GM12878 (cell line): ENCODE measurements around the gene BIN1. TPM values are rescaled to one million over a fixed set of nuclear protein-coding genes. Genes with fewer than 3 reads are reported as not detected.

ENCODE experiments used
- CBFB ChIP-seq: IDR thresholded peaks from 2 replicates; pipeline ENCODE4 v1.6.1; 2016; ENCODE audit warnings: antibody characterized with exemption, low read depth
- CHD4 ChIP-seq: fragments of 200-600 bp; sonication (generic); IDR thresholded peaks from 2 replicates; pipeline ENCODE4 v1.6.1; 2016; ENCODE audit warnings: mild to moderate bottlenecking
- CREM ChIP-seq: IDR thresholded peaks from 2 replicates; pipeline ENCODE4 v1.6.1; 2014; ENCODE audit warnings: antibody characterized with exemption, low read depth
- E4F1 ChIP-seq: fragments of 450-650 bp; IDR thresholded peaks from 2 replicates; pipeline ENCODE4 v1.6.1; 2018; ENCODE audit warnings: borderline replicate concordance, mild to moderate bottlenecking; ENCODE audit not compliant: partially characterized antibody
- EGR1 ChIP-seq, 2 experiments: IDR thresholded peaks; 1 replicate in 1 of 2; 2 replicates in 1 of 2; pipeline ENCODE4 v1.6.1; 2011 to 2012; ENCODE audit warnings: low read depth in 2 of 2, low read length in 2 of 2, borderline replicate concordance in 1 of 2, mild to moderate bottlenecking in 1 of 2, moderate library complexity in 1 of 2
- FOXK2 ChIP-seq: fragments of 450-650 bp; IDR thresholded peaks from 2 replicates; pipeline ENCODE4 v1.6.1; 2017; ENCODE audit warnings: mild to moderate bottlenecking, moderate library complexity
- HCFC1 ChIP-seq: fragments of 150-350 bp; IDR thresholded peaks from 2 replicates; pipeline ENCODE4 v1.6.1; 2014; ENCODE audit warnings: low read length
- MTA2 ChIP-seq: fragments of 450-650 bp; IDR thresholded peaks from 2 replicates; pipeline ENCODE4 v1.6.1; 2016; ENCODE audit warnings: low read depth, mild to moderate bottlenecking, moderate library complexity
- NFIC ChIP-seq: IDR thresholded peaks from 2 replicates; pipeline ENCODE4 v1.6.1; 2012; ENCODE audit warnings: low read depth, mild to moderate bottlenecking, inconsistent platforms, low read length, moderate library complexity
- NKRF ChIP-seq: fragments of 450-650 bp; conservative IDR thresholded peaks from 2 replicates; pipeline ENCODE4 v1.6.1; 2017; ENCODE audit warnings: mild to moderate bottlenecking, moderate library complexity
- RAD21 ChIP-seq: IDR thresholded peaks from 2 replicates; pipeline ENCODE4 v1.6.1; 2011; ENCODE audit warnings: mild to moderate bottlenecking, low read depth, low read length, moderate library complexity; ENCODE audit not compliant: insufficient read depth
- SMAD1 ChIP-seq: fragments of 450-650 bp; IDR thresholded peaks from 2 replicates; pipeline ENCODE4 v1.6.1; 2018; ENCODE audit warnings: mild to moderate bottlenecking, low read depth; ENCODE audit not compliant: partially characterized antibody
- SMC3 ChIP-seq: IDR thresholded peaks from 2 replicates; pipeline ENCODE4 v1.6.1; 2011; ENCODE audit warnings: low read length, improper control_type of control experiment, borderline replicate concordance
- ZBTB33 ChIP-seq: fragments of 450-650 bp; IDR thresholded peaks from 2 replicates; pipeline ENCODE4 v1.6.1; 2017; ENCODE audit warnings: mild to moderate bottlenecking
- polyA plus RNA-seq, 11 experiments: library from polyadenylated mRNA; depleted of rRNA in 4 of 11; unstranded in 6 of 11; stranded (reverse) in 5 of 11; fragments of >200 nt; fragmentation: Nextera tagmentation in 4 of 11; fragmentation: Illumina TruSeq in 1 of 11; extraction: Ambion mirVana in 4 of 11; extraction: Trizol in 1 of 11; gene quantifications; 1 replicate in 1 of 11; 2 replicates in 10 of 11; pipeline versions ENCODE4 v1.2.1 to v1.2.3, GENCODE V29; 2011 to 2016; ENCODE audit warnings: inconsistent platforms in 2 of 11, missing spikeins in 2 of 11, low read depth in 1 of 11
- total RNA-seq, 4 experiments: library from RNA; depleted of rRNA in 3 of 4; stranded (reverse); fragments of >200 nt in 3 of 4; fragmentation: Illumina TruSeq in 1 of 4; extraction: Trizol in 1 of 4; gene quantifications; 2 replicates each; pipeline versions ENCODE4 v1.2.1 to v1.2.3, GENCODE V29; 2013 to 2021

Gene BIN1
- total and polyA plus RNA-seq, 10 of the 15 experiments (the other 5 are each of a cell fraction or from before 2014, with no cell fraction given) = 0.32 to 21.3 (median 11.2) TPM

- no peak for TF ChIP-seq E4F1
- TF ChIP-seq HCFC1 = no peak
- TF ChIP-seq EGR1 (IDR thresholded peaks at IDR 0.05; ENCODE audit: borderline replicate concordance in 1 of 2, low read depth in 2 of 2, low read length in 2 of 2) = no peak
- no peak for TF ChIP-seq NFIC
- no peak for TF ChIP-seq ZBTB33
- no peak for TF ChIP-seq CREM
- no peak for TF ChIP-seq SMC3
- no peak for TF ChIP-seq SMAD1
- TF ChIP-seq FOXK2 = no peak
- TF ChIP-seq RAD21 = no peak
- no peak for TF ChIP-seq CBFB
- no peak for TF ChIP-seq MTA2
- TF ChIP-seq NKRF = no peak
- TF ChIP-seq CHD4 = no peak
- TF ChIP-seq, all 136 proteins: peak for 0
Measured at GRCh38 chr2:127052057-127052770, 54.7 kb downstream of the BIN1 start (continued).
